GM12874 (cell line): ENCODE measurements around the gene MOV10L1.

ENCODE experiments used
- TF ChIP-seq, protein P1 (sequence below): IDR thresholded peaks from 2 replicates; pipeline ENCODE4 v1.5.1; 2011; ENCODE audit warnings: low read depth, mild to moderate bottlenecking, control low read depth, low read length, moderate library complexity; ENCODE audit not compliant: insufficient read depth

MOV10L1 gene

GRCh38 chr22:50203288-50203687 lies 113.5 kb downstream of the MOV10L1 start:
- TF ChIP-seq, protein P1, sequence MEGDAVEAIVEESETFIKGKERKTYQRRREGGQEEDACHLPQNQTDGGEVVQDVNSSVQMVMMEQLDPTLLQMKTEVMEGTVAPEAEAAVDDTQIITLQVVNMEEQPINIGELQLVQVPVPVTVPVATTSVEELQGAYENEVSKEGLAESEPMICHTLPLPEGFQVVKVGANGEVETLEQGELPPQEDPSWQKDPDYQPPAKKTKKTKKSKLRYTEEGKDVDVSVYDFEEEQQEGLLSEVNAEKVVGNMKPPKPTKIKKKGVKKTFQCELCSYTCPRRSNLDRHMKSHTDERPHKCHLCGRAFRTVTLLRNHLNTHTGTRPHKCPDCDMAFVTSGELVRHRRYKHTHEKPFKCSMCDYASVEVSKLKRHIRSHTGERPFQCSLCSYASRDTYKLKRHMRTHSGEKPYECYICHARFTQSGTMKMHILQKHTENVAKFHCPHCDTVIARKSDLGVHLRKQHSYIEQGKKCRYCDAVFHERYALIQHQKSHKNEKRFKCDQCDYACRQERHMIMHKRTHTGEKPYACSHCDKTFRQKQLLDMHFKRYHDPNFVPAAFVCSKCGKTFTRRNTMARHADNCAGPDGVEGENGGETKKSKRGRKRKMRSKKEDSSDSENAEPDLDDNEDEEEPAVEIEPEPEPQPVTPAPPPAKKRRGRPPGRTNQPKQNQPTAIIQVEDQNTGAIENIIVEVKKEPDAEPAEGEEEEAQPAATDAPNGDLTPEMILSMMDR, result no peak

- TF ChIP-seq, protein P1, result no peak
Measured at GRCh38 chr22:50204571-50204970, 114.8 kb downstream of the MOV10L1 start.

DNA sequence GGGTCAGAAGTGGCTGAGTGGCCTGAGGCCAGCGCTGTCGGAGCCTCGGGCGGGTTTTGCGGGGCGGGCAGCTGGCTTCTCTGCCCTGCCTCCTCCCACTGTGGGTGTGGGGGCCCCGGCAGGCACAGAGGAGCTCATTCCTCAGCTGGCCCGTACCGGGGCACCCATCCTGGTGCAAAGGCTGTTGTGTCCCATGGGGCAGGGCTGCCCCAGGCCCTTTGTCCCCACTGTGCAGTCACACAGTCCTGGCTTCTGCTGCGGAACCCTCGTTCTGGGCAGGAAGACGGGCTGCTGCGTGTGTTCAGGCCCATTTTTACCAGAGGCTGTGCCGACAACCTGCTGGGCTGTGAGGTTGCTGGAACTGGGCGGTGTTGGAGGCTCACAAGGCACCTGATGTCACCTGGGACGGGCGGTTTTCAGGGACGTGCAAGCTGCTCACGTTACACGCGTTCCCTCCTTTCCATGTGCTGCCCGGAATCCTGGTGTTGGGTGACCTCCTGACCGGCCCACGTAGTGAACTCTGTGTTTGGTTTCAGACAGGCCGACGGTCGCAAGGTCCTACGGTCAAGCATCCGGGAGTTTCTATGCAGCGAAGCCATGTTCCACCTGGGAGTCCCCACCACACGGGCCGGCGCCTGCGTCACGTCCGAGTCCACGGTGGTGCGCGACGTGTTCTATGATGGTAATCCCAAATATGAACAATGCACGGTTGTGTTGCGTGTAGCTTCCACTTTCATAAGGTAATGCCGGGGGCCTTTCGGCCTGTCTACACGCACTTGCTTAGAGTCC lies 116.2 kb downstream of the MOV10L1 start:
- TF ChIP-seq, protein P1, result no peak

DNA sequence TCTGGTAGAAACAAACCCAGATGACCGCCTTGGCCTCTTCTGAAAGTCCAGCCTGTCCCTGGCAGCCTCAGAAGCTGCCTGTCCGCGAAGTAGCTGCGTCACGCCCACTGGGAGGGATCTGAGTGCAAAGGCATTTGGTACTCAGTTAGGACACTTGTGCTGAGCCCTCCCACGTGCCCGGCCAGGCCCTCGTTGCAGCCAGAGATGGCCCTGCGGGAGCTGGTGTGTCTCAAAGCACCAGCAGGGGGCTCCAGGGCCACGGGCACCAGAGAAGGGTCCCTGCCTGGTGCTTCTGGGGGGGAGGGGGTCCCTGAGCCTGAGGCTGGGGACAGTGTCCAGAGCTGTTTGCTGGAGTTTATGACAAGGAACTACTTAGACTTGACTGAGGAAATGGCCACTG lies 116.8 kb downstream of the MOV10L1 start:
- TF ChIP-seq, protein P1, result peak; percentile 45; the same call in 1 of the 2 replicates

- TF ChIP-seq, protein P1, result no peak
Measured at GRCh38 chr22:50207383-50208140, 117.8 kb downstream of the MOV10L1 start.

- TF ChIP-seq, protein P1, result no peak
Measured at GRCh38 chr22:50208430-50208938, 118.7 kb downstream of the MOV10L1 start.
